Mucosa of descending colon (tissue), 3 donors: ENCODE measurements around the gene ZNF729. TPM values are rescaled to one million over a fixed set of nuclear protein-coding genes. Genes with fewer than 3 reads are reported as not detected.
"Not testable (repeated sequence)": the region's sequence is repeated elsewhere in the genome, so short reads cannot be mapped to it uniquely, and the experiment has no call there.

Source experiments
- ATAC-seq: fragments of 200-7000 bp; cut with Tn5 transposase; one replicate; pipeline ENCODE4 v1.9.1; 2020; ENCODE audit warnings: mild to moderate bottlenecking, moderate library complexity
- DNase-seq, 3 donors: peaks; one replicate each; pipeline ENCODE4 v3.0.0-alpha.2; 2020
- H3K36me3 ChIP-seq: fragments of 200-600 bp; one replicate; pipeline ENCODE4 v1.8.0; 2021; ENCODE audit warnings: low read depth, mild to moderate bottlenecking
- H3K4me1 ChIP-seq: fragments of 200-600 bp; one replicate; pipeline ENCODE4 v1.8.0; 2021; ENCODE audit warnings: low read depth, mild to moderate bottlenecking
- H3K4me3 ChIP-seq: fragments of 200-600 bp; one replicate; pipeline ENCODE4 v1.8.0; 2021; ENCODE audit warnings: mild to moderate bottlenecking
- H3K9me3 ChIP-seq: fragments of 200-600 bp; one replicate; pipeline ENCODE4 v1.8.0; 2021; ENCODE audit warnings: mild to moderate bottlenecking
- intact Hi-C, 2 donors: fragments of 100-400 bp; cut with DNase I in 1 of 2; cut with micrococcal nuclease in 1 of 2; formaldehyde crosslinking; loops; one replicate each; pipeline versions ENCODE4 v1.11.0 to v1.11.1; 2022; cut with DNase I, micrococcal nuclease
- total RNA-seq, 3 donors: library from RNA; stranded (reverse); fragmentation: NEBNext Ultra II Directional in 2 of 3; extraction: Animal tissue kit (Norgen Biotek cat#: 25700) in 2 of 3; gene quantifications; one replicate each; pipeline versions ENCODE4 v1.2.1 to v1.2.4, GENCODE V29; 2021 to 2023
- TF ChIP-seq, protein P1 (sequence below): fragments of 200-600 bp; IDR thresholded peaks from one replicate; pipeline ENCODE4 v1.8.0; 2022; ENCODE audit warnings: antibody characterized with exemption, mild to moderate bottlenecking
- donor health status: DM: no; HTN: no; CAD: no; lungs with moderate emphysema.
- donor health status: DM: no; HTN: no; CAD: no.
- donor health status: DM: no; HTN: yes; CAD: no.

ZNF729 gene
- total RNA-seq, 3 donors from 2014 or later = not detected

GRCh38 chr19:22261596-22261995, 24.6 kb upstream of the ZNF729 start:
- intact Hi-C loops = no loop called here
- ATAC-seq = no peak
- no peak for DNase-seq
- TF ChIP-seq, protein P1, sequence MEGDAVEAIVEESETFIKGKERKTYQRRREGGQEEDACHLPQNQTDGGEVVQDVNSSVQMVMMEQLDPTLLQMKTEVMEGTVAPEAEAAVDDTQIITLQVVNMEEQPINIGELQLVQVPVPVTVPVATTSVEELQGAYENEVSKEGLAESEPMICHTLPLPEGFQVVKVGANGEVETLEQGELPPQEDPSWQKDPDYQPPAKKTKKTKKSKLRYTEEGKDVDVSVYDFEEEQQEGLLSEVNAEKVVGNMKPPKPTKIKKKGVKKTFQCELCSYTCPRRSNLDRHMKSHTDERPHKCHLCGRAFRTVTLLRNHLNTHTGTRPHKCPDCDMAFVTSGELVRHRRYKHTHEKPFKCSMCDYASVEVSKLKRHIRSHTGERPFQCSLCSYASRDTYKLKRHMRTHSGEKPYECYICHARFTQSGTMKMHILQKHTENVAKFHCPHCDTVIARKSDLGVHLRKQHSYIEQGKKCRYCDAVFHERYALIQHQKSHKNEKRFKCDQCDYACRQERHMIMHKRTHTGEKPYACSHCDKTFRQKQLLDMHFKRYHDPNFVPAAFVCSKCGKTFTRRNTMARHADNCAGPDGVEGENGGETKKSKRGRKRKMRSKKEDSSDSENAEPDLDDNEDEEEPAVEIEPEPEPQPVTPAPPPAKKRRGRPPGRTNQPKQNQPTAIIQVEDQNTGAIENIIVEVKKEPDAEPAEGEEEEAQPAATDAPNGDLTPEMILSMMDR = no peak
- H3K9me3 ChIP-seq = peaks cover 74% of the 10 kb centered on the region
- no peak overlapping the region for H3K4me3 ChIP-seq
- H3K4me1 ChIP-seq = no peaks in the 10 kb centered on the region
- H3K36me3 ChIP-seq = no peaks in the 10 kb centered on the region

- H3K9me3 ChIP-seq = peaks cover 75% of the 10 kb centered on the region
- intact Hi-C loops = no loop called here
- H3K36me3 ChIP-seq = no peaks in the 10 kb centered on the region
- TF ChIP-seq, protein P1 = no peak
- ATAC-seq (no peak), DNase-seq (no peak)
- no peak overlapping the region for H3K4me3 ChIP-seq
- no peaks in the 10 kb centered on the region for H3K4me1 ChIP-seq
These were observed 23.1 kb upstream of the ZNF729 start for GRCh38 chr19:22263121-22263520.

- H3K4me1 ChIP-seq, H3K4me3 ChIP-seq, intact Hi-C loops, H3K36me3 ChIP-seq, ATAC-seq: not testable (repeated sequence)
- H3K9me3 ChIP-seq = peaks cover 77% of the 10 kb centered on the region
- DNase-seq = peak in 1 of 3 donors; percentile 33
These were observed 35.3 kb downstream of the ZNF729 start for GRCh38 chr19:22321554-22321953.

DNA sequence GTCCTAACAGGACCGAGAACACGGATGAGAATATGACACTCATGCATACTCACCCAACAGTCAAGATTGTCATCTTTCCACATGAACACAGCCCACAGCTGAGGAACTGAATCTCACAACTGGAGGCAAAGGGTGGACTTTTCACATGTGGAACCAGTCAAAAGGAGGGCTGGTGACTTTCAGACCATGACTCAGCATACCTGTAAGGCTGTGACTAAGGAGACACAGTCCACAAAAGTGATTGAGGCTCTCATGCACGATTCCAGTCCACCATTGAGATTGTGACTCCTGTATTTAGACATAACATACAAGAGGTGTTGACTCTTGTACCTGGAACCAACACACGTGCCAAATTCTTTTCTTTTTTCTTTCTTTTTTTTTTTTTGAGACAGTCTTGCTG, 40.0 kb downstream of the ZNF729 start:
- Histone ChIP-seq H3K4me3 (no peak overlapping the region), H3K36me3 (no peaks in the 10 kb centered on the region), H3K9me3 (peaks cover 88% of the 10 kb centered on the region), H3K4me1 (no peaks in the 10 kb centered on the region)
- DNase-seq = no peak
- TF ChIP-seq, protein P1 = no peak
- no peak for ATAC-seq
- intact Hi-C loops = no loop called here

DNA sequence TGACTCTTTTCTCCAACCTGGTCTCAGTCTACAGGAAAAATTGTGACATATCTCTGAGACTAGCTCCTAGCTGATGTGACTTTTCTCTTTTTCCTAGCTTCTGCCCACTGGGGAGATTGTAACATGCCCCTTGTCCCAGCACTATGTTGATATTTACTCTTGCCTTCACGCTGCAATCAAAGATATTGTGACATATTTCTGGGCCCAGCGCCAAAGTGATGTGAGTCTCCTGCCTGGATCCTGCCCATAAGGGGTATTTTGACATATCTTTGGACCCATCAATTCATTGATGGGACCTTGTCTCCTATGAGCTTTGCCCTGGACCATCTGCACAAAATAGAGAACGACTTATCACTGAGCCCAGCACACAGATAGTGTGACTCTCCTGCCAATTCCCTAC, 41.1 kb downstream of the ZNF729 start:
- peaks cover 84% of the 10 kb centered on the region for H3K9me3 ChIP-seq
- H3K4me1 ChIP-seq = no peaks in the 10 kb centered on the region
- ATAC-seq (no peak), DNase-seq (no peak)
- no peaks in the 10 kb centered on the region for H3K36me3 ChIP-seq
- intact Hi-C loops = no loop called here
- TF ChIP-seq, protein P1 = no peak
- H3K4me3 ChIP-seq = no peak overlapping the region

DNA sequence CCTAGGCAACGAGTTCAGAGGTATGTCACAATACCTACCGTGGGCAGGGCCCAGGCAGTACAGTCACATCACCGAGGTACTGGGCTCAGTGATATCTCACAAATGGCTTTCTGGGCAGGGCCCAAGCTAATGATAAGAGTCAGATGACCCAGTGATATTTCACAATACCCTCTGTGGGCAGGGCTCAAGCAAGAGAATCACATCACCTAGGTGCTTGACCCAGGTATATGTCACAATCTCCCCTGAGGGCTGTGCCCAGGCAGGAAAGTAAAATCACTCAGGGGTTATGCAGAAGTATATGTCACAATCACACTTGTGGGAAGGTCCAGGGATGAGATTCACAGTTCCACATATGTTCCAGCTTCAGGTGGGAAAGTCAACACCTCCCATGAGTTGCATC, 45.3 kb downstream of the ZNF729 start:
- intact Hi-C loops = no loop called here
- Histone ChIP-seq H3K4me1 (no peaks in the 10 kb centered on the region), H3K4me3 (no peak overlapping the region), H3K9me3 (peaks cover 73% of the 10 kb centered on the region), H3K36me3 (no peaks in the 10 kb centered on the region)
- DNase-seq (no peak), ATAC-seq (no peak)
- TF ChIP-seq, protein P1 = no peak
